Breast epithelium (tissue), 3 donors: ENCODE results near the gene ALB.
"Not testable (repeated sequence)": the region's sequence is repeated elsewhere in the genome, so short reads cannot be mapped to it uniquely, and the experiment has no call there.

Experiments
- CTCF ChIP-seq, 3 donors: fragments of 450-650 bp; IDR thresholded peaks; one replicate each; pipeline ENCODE4 v1.5.1; 2016 to 2017; ENCODE audit warnings: antibody characterized with exemption in 3 of 3, mild to moderate bottlenecking in 3 of 3, moderate library complexity in 3 of 3
- POLR2A ChIP-seq: fragments of 450-650 bp; IDR thresholded peaks from one replicate; pipeline ENCODE4 v1.6.1; 2016; ENCODE audit warnings: antibody characterized with exemption, mild to moderate bottlenecking, moderate library complexity
- POLR2AphosphoS5 ChIP-seq, 3 donors: sonication (generic); formaldehyde crosslinking; IDR thresholded peaks; one replicate each; pipeline ENCODE4 v1.6.1; 2017; ENCODE audit warnings: antibody characterized with exemption in 3 of 3

GRCh38 chr4:73369506-73370199 lies 34.4 kb upstream of the ALB start:
- not testable (repeated sequence) for TF ChIP-seq CTCF (IDR thresholded peaks at IDR 0.05); POLR2A; POLR2AphosphoS5 (IDR thresholded peaks at IDR 0.05)
